ENCODE results near the gene MKLN1.
"Not testable (repeated sequence)": the region's sequence is repeated elsewhere in the genome, so short reads cannot be mapped to it uniquely, and the experiment has no call there.

MKLN1 gene

GRCh38 chr7:131455546-131455945 is 127.9 kb downstream of the MKLN1 start:
- in situ Hi-C loops (cut with MboI; ENCODE audit: low sequenced_read_pairs): no loop called here

- in situ Hi-C loops (cut with MboI; ENCODE audit: low sequenced_read_pairs): no loop called here
Measured at GRCh38 chr7:131456338-131456737, 128.7 kb downstream of the MKLN1 start.

GRCh38 chr7:131459256-131459655 is 131.6 kb downstream of the MKLN1 start:
- in situ Hi-C loops (cut with MboI; ENCODE audit: low sequenced_read_pairs): no loop called here

- in situ Hi-C loops (cut with MboI; ENCODE audit: low sequenced_read_pairs): no loop called here
Measured at GRCh38 chr7:131462059-131462458, 134.4 kb downstream of the MKLN1 start.

GRCh38 chr7:131462715-131463114 is 135.0 kb downstream of the MKLN1 start:
- in situ Hi-C loops (cut with MboI; ENCODE audit: low sequenced_read_pairs): not testable (repeated sequence)

GRCh38 chr7:131466735-131467365 is 139.2 kb downstream of the MKLN1 start:
- in situ Hi-C loops (cut with MboI; ENCODE audit: low sequenced_read_pairs): no loop called here

- in situ Hi-C loops (cut with MboI; ENCODE audit: low sequenced_read_pairs): no loop called here
Measured at GRCh38 chr7:131467788-131468187, 140.1 kb downstream of the MKLN1 start.

- in situ Hi-C loops (cut with MboI; ENCODE audit: low sequenced_read_pairs): no loop called here
Measured at GRCh38 chr7:131471250-131472004, 143.8 kb downstream of the MKLN1 start.

GRCh38 chr7:131476740-131477139 is 149.1 kb downstream of the MKLN1 start:
- in situ Hi-C loops (cut with MboI; ENCODE audit: low sequenced_read_pairs): no loop called here

GRCh38 chr7:131480384-131481315 is 153.0 kb downstream of the MKLN1 start:
- in situ Hi-C loops (cut with MboI; ENCODE audit: low sequenced_read_pairs): no loop called here

GRCh38 chr7:131482800-131483199 is 155.1 kb downstream of the MKLN1 start:
- in situ Hi-C loops (cut with MboI; ENCODE audit: low sequenced_read_pairs): no loop called here

GRCh38 chr7:131483586-131483985 is 155.9 kb downstream of the MKLN1 start:
- in situ Hi-C loops (cut with MboI; ENCODE audit: low sequenced_read_pairs): no loop called here

- in situ Hi-C loops (cut with MboI; ENCODE audit: low sequenced_read_pairs): no loop called here
Measured at GRCh38 chr7:131486346-131486745, 158.7 kb downstream of the MKLN1 start.

GRCh38 chr7:131487217-131487616 is 159.5 kb downstream of the MKLN1 start:
- in situ Hi-C loops (cut with MboI; ENCODE audit: low sequenced_read_pairs): no loop called here

- in situ Hi-C loops (cut with MboI; ENCODE audit: low sequenced_read_pairs): no loop called here
Measured at GRCh38 chr7:131488361-131488760, 160.7 kb downstream of the MKLN1 start.

- in situ Hi-C loops (cut with MboI; ENCODE audit: low sequenced_read_pairs): no loop called here
Measured at GRCh38 chr7:131489196-131489595, 161.5 kb downstream of the MKLN1 start.

- in situ Hi-C loops (cut with MboI; ENCODE audit: low sequenced_read_pairs): no loop called here
Measured at GRCh38 chr7:131489881-131490280, 162.2 kb downstream of the MKLN1 start.

- in situ Hi-C loops (cut with MboI; ENCODE audit: low sequenced_read_pairs): no loop called here
Measured at GRCh38 chr7:131493081-131493480, 165.4 kb downstream of the MKLN1 start.

- in situ Hi-C loops (cut with MboI; ENCODE audit: low sequenced_read_pairs): no loop called here
Measured at GRCh38 chr7:131493581-131493980, 165.9 kb downstream of the MKLN1 start.

GRCh38 chr7:131494182-131494581 is 166.5 kb downstream of the MKLN1 start:
- in situ Hi-C loops (cut with MboI; ENCODE audit: low sequenced_read_pairs): no loop called here

GRCh38 chr7:131495669-131496498 is 168.2 kb downstream of the MKLN1 start:
- in situ Hi-C loops (cut with MboI; ENCODE audit: low sequenced_read_pairs): no loop called here

Measured in hTERT RPE-1 (cell line).